ENCODE data around the gene ZNF385D. TPM values are rescaled to one million over a fixed set of nuclear protein-coding genes. Genes with fewer than 3 reads are reported as not detected.

Gene ZNF385D
- total RNA-seq, 1 experiment from 2014 or later = 9.6 TPM

DNA sequence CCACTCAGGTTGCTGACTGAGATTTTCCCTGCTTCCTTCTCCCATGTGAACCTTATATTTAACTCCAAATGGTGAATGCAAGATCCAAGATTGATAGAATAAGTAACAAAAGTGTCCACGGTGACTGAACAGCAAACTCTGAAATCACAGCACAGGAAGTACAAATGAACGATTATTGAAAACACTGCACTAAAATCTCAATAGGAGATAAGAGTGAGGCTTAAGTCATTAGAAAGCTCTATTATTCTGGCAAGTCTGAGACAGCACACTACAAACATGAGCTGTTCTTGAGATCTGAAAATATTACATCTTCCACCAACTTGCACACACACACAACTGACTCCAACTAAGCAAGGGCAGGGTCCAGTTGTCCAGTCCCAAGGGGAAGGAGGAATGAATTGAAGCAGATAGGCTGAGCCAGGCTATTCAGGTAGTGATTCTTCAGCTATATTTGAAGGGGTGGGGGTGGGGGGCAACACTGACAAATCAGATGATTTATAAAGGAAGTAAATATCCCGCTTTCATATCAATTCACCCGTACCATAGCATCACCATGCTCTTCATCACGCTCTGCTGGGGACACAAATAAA, 2.9 kb downstream of the ZNF385D start:
- ChIA-PET CTCF (interaction anchor here (0.6 kb wide), 1 partner anchor 935 kb away, joined by 3 read pairs; no protein-coding TSS in a partner anchor), POLR2A (no interaction called here)
- peaks cover 50% of the 10 kb centered on the region for H3K4me1 Mint-ChIP-seq
- peaks cover 12% of the 10 kb centered on the region for H3K9me3 Mint-ChIP-seq
- TF ChIP-seq RORB (CRISPR knock-in tag; IDR thresholded peaks at IDR 0.05) (no peak), PREB (CRISPR knock-in tag; IDR thresholded peaks at IDR 0.05; ENCODE audit: borderline replicate concordance) (no peak), ZNF232 (CRISPR knock-in tag; IDR thresholded peaks at IDR 0.05) (no peak)
- peaks cover 10% of the 10 kb centered on the region for H3K36me3 Mint-ChIP-seq
- no peak for DNase-seq (ENCODE audit: low spot score)
- peaks cover 5% of the 10 kb centered on the region for H3K27me3 Mint-ChIP-seq (ENCODE audit: low read depth)
- H3K4me3 Mint-ChIP-seq = no peak overlapping the region
- H3K27ac Mint-ChIP-seq = no peak overlapping the region
- ATAC-seq = no peak

DNA sequence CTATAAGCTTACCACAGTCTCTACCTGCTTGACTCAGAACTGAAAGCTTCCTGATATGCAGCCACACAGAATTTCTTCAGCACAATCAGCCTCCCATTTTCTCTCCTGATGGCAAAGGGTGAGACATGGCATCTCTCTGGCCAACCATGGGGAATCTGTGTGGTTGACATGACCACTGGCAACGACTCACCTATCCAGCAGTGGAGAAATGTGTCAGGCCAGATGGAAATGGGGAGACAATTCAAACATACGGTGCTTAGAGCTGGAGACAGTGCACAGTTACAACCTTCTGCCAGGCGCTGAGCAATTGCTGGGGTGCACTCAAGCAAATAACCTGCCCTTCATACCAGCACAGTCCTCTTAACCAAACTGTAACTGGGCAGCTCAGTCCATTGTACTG, 3.6 kb downstream of the ZNF385D start:
- TF ChIP-seq, protein P1, sequence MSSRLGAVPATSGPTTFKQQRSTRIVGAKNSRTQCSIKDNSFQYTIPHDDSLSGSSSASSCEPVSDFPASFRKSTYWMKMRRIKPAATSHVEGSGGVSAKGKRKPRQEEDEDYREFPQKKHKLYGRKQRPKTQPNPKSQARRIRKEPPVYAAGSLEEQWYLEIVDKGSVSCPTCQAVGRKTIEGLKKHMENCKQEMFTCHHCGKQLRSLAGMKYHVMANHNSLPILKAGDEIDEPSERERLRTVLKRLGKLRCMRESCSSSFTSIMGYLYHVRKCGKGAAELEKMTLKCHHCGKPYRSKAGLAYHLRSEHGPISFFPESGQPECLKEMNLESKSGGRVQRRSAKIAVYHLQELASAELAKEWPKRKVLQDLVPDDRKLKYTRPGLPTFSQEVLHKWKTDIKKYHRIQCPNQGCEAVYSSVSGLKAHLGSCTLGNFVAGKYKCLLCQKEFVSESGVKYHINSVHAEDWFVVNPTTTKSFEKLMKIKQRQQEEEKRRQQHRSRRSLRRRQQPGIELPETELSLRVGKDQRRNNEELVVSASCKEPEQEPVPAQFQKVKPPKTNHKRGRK (CRISPR knock-in tag; IDR thresholded peaks at IDR 0.05; ENCODE audit: borderline replicate concordance) = no peak
- TF ChIP-seq, protein P2, sequence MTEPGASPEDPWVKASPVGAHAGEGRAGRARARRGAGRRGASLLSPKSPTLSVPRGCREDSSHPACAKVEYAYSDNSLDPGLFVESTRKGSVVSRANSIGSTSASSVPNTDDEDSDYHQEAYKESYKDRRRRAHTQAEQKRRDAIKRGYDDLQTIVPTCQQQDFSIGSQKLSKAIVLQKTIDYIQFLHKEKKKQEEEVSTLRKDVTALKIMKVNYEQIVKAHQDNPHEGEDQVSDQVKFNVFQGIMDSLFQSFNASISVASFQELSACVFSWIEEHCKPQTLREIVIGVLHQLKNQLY (CRISPR knock-in tag; IDR thresholded peaks at IDR 0.05) = no peak
- TF ChIP-seq NFATC4 (CRISPR knock-in tag; IDR thresholded peaks at IDR 0.05) (no peak), ELF4 (CRISPR knock-in tag; IDR thresholded peaks at IDR 0.05; ENCODE audit: low read depth) (no peak), FOXK1 (CRISPR knock-in tag; IDR thresholded peaks at IDR 0.05) (no peak), ZNF263 (CRISPR knock-in tag; IDR thresholded peaks at IDR 0.05; ENCODE audit: low read depth) (no peak)
- TF ChIP-seq, protein P3, sequence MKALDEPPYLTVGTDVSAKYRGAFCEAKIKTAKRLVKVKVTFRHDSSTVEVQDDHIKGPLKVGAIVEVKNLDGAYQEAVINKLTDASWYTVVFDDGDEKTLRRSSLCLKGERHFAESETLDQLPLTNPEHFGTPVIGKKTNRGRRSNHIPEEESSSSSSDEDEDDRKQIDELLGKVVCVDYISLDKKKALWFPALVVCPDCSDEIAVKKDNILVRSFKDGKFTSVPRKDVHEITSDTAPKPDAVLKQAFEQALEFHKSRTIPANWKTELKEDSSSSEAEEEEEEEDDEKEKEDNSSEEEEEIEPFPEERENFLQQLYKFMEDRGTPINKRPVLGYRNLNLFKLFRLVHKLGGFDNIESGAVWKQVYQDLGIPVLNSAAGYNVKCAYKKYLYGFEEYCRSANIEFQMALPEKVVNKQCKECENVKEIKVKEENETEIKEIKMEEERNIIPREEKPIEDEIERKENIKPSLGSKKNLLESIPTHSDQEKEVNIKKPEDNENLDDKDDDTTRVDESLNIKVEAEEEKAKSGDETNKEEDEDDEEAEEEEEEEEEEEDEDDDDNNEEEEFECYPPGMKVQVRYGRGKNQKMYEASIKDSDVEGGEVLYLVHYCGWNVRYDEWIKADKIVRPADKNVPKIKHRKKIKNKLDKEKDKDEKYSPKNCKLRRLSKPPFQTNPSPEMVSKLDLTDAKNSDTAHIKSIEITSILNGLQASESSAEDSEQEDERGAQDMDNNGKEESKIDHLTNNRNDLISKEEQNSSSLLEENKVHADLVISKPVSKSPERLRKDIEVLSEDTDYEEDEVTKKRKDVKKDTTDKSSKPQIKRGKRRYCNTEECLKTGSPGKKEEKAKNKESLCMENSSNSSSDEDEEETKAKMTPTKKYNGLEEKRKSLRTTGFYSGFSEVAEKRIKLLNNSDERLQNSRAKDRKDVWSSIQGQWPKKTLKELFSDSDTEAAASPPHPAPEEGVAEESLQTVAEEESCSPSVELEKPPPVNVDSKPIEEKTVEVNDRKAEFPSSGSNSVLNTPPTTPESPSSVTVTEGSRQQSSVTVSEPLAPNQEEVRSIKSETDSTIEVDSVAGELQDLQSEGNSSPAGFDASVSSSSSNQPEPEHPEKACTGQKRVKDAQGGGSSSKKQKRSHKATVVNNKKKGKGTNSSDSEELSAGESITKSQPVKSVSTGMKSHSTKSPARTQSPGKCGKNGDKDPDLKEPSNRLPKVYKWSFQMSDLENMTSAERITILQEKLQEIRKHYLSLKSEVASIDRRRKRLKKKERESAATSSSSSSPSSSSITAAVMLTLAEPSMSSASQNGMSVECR (CRISPR knock-in tag; IDR thresholded peaks at IDR 0.05; ENCODE audit: borderline replicate concordance) = no peak
- TF ChIP-seq, protein P4, sequence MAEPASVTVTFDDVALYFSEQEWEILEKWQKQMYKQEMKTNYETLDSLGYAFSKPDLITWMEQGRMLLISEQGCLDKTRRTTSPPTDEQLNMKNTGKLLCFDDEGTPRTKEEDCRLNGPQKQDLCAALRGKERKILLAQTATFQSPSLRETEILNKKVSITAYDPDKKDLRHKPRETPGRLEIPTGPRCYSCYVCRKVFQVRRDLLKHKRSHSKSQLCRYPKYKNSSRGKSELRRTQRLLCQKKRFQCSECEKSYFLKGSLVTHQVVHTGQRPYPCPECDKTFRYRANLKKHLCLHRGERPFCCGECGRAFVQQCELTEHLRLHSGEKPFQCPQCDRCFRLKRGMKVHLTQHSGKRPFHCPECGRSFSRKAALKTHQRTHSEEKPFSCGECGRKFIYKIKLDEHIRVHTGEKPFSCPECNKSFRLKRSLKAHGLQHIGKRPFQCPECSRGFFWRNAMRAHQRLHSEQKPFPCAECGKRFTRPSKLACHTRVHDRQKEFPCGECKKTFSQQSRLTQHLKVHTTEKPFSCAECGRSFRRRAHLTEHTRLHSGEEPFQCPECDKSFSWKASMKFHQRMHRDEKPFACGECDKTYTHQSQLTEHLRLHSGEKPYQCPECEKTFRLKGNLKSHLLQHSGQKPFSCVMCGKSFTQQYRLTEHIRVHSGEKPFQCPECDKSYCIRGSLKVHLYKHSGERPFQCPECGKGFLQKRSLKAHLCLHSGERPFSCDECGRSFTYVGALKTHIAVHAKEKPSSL (CRISPR knock-in tag; conservative IDR thresholded peaks at IDR 0.05) = no peak
- TF ChIP-seq, protein P5, sequence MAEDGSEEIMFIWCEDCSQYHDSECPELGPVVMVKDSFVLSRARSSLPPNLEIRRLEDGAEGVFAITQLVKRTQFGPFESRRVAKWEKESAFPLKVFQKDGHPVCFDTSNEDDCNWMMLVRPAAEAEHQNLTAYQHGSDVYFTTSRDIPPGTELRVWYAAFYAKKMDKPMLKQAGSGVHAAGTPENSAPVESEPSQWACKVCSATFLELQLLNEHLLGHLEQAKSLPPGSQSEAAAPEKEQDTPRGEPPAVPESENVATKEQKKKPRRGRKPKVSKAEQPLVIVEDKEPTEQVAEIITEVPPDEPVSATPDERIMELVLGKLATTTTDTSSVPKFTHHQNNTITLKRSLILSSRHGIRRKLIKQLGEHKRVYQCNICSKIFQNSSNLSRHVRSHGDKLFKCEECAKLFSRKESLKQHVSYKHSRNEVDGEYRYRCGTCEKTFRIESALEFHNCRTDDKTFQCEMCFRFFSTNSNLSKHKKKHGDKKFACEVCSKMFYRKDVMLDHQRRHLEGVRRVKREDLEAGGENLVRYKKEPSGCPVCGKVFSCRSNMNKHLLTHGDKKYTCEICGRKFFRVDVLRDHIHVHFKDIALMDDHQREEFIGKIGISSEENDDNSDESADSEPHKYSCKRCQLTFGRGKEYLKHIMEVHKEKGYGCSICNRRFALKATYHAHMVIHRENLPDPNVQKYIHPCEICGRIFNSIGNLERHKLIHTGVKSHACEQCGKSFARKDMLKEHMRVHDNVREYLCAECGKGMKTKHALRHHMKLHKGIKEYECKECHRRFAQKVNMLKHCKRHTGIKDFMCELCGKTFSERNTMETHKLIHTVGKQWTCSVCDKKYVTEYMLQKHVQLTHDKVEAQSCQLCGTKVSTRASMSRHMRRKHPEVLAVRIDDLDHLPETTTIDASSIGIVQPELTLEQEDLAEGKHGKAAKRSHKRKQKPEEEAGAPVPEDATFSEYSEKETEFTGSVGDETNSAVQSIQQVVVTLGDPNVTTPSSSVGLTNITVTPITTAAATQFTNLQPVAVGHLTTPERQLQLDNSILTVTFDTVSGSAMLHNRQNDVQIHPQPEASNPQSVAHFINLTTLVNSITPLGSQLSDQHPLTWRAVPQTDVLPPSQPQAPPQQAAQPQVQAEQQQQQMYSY (CRISPR knock-in tag; IDR thresholded peaks at IDR 0.05) = no peak
- Mint-ChIP-seq H3K27me3 (ENCODE audit: low read depth) (peaks cover 5% of the 10 kb centered on the region), H3K4me1 (peaks cover 50% of the 10 kb centered on the region), H3K4me3 (no peak overlapping the region), H3K27ac (no peak overlapping the region; the same call in 1 of the 2 replicates), H3K36me3 (peaks cover 12% of the 10 kb centered on the region), H3K9me3 (peaks cover 14% of the 10 kb centered on the region)
- ChIA-PET POLR2A (interaction anchor here (0.6 to 0.7 kb wide), 2 partner anchors 372 to 1011 kb away, joined by 3 to 5 read pairs; no protein-coding TSS in a partner anchor), CTCF (no interaction called here)
- DNase-seq (ENCODE audit: low spot score) (no peak), ATAC-seq (no peak)
